RCC 7860 (cell line): ENCODE measurements around the gene LIN7A.

Experiments used
- DNase-seq: peaks from one replicate; pipeline ENCODE4 v3.0.0-alpha.2; 2015; ENCODE audit warnings: low spot score
- FAIRE-seq: peaks from 2 replicates; lab custom pipeline; 2012; peaks lifted over from hg19 to GRCh38; lab: Jason Lieb, UNC

Gene LIN7A

DNA sequence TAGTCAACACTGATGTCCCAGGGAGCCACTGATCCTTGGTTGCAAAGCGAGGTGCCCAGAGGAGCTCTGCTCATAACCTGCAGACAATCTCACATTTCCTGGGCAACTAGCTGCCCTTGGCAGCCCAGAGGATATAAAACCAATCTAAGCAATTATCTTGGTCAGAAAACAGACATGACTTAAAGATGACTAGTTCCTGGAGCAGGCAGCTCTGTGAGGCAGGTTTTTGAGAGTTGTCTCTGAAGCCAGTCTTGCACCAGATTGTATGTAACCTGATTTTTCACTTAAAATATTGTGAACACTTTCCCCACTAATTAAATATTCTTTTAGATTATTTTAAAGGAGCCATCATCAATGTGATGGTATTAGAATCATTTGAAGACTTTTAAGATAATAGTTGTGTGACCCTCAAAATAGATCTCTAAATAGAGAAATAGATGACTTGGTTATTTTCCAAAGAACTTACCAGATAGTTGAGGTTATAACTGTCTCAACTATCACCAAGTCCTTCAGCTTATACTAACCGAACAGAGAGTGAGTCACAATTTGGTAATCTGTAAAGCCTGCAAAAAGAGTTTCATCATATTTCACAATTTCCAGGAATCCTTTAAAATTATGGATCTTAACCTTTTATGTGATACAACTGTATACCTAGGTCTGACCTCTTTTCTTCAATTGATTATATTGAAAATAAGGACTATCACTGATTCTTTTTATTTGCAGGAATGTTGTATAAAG is 75.9 kb downstream of the LIN7A start:
- DNase-seq (no peak), FAIRE-seq (no peak)

DNA sequence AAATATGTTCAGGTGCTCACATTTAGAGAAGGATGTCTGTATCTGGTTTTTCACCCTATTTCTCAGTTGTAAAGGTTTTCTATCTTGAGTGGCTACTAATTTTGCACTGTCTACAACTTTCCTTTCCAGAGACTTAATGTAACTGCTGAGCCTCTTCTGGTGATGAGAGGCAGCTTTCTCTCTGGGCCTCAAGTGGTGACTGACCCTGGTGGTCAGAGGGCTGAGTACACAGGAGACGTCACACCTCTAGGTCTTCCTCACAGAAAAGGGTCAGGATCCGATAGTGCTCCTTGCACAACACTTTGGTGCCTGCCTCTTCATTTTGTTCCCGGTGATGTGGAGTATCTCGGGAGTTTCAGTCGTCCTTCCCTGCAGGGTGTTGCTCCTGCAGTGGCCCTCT is 76.8 kb downstream of the LIN7A start:
- DNase-seq: no peak
- FAIRE-seq: no peak

DNA sequence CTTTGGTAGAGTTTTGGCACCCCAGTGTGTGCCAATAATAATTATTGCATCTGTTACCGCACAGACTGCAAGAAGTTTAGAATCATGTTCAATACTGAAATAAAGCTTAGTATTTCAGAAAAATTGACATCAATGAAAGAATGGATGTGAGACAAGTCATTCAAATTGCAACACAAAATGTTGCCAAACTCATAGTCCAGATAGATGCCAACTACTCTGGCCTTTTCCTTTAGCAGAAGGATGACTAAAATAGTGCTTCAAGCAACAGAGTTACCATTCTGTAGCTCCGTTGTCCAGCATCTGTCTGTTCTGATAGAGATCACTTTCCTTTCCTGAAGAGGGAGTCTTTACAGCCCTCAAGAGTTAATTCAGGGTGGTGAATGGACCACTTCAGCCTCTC is 77.5 kb downstream of the LIN7A start:
- no peak for DNase-seq
- no peak for FAIRE-seq

DNA sequence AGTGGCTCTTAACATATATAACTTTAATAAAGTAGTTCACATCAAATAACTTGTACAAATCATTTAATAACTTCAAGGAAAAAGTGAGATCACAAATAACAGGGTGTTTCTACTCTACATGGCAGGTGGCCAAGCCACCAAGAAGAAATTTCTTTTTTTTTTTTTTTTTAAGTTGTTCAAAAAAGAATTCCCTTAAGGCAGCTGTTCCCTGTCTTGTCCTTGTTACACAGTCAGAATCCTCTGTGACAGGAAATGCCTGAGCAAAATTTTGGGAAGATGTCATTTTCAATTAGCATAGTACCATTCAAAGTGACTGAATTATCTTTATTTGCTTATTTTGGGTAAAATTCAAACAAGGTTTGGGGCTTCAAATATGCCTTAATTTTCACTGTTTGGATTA is 79.4 kb downstream of the LIN7A start:
- DNase-seq (no peak), FAIRE-seq (no peak)

GRCh38 chr12:80857311-80857710 is 80.4 kb downstream of the LIN7A start:
- no peak for FAIRE-seq
- DNase-seq: no peak

DNA sequence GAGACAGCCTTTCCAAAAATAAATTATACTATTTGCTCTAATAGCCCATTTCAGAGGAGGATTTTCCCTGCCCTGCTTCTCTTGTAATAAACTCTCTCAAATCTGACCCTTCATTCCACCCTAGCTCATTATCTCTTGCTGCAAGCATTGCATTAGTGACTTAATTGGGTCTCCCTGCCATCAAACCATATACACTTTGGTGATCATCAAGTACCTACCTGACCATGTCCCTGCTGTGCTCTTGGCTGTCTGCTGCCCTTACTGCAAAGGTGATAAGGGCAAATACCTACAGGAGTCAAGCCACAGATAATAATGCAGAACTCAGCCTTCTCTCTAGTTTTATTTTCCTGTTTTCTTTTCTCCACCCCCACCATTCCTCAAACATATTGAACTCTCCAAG is 88.4 kb downstream of the LIN7A start:
- DNase-seq: no peak
- FAIRE-seq: no peak

DNA sequence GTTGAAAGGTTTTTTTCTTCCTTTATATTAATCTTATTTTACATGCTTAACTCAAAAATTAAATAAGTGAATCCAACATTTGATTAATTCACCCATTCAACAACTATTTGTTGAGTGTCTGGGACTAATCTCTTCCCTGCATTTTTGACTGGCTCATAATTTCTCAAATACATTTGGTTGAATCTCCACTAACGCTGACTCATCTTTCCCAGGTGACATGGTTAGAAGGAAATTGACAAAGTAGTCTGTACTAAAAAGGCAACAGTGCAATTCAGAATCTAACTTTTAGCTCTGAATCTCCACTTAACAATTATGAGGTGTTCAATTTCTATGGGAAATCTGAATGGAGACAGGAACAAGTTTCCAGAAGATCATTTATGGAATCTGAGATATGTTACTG is 88.9 kb downstream of the LIN7A start:
- DNase-seq (no peak), FAIRE-seq (no peak)

DNA sequence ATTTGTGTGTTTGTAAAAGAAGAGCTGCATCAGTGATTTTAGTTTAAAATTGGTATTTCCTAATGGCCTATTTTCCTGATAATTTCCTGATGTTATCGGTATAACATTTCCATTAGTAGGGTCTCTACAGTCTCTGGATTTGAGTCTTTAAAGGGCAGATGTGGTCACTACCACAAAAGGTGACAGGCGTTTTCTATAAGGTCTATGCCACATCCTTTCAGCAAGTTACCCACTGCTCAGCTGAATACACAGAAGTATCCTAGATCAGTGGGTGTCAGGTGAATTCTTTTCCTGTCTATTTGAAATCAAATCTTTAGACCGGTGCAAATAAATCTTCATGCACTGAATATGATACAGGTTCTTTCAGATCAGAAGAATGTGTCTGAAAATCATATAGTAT is 90.2 kb downstream of the LIN7A start:
- DNase-seq: no peak
- FAIRE-seq: no peak

DNA sequence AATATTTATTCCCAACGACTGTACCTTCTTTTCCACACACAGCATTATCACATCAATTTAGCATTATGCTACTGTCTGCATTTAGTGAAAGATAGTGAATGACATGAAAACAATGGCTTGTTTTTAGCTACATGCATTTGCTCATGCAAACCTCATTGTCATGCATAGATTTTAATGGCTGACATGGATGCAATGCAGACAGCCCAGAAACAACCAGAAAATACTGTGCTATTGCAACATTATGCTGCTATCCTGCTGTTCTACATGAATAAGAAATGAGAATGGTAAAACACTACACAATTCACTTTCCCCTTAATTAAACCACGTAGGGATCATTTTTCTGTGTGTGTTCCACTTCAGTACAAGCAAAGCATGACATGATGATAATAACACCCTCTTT is 90.8 kb downstream of the LIN7A start:
- DNase-seq: no peak
- FAIRE-seq: no peak

- no peak for DNase-seq
- no peak for FAIRE-seq
Measured at GRCh38 chr12:80845639-80846038, 92.1 kb downstream of the LIN7A start.

DNA sequence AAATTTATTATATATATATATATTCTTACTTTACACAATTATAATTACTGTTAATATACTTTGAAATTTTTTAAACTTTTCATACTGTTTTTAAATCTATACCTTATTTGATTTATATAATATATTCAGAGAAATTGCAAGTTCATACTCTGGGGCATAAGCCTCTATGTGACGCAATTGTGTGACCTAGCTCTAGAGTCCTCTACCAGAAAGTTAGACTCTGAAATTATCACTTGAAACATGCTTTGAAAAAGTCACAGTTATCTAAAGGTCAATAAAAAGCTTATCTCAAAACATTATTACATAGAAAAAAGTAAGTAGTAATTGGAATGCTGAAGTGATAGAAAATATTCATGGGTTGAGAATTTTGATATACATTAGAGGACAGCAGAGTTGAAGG is 93.8 kb downstream of the LIN7A start:
- DNase-seq: no peak
- no peak for FAIRE-seq

DNA sequence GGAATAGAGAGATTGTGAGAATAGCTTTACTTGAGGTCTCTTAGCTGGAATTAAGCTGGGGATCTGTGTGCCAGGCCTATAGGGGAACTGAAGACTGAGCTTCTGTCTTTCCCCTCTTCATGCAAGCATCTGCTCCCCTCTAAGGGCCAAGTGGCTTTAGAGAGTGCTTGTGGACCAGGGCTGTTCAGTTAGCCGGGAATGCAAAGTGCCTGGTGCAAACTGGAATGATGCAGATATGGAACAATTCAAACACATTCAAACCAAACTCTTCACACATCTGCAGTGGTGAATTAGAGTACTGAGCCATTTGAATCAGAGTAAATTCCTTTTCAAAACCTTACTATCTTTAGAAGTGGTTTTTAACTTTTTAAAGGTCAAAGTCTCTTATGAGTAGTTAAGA is 99.0 kb downstream of the LIN7A start:
- DNase-seq (no peak), FAIRE-seq (no peak)

DNA sequence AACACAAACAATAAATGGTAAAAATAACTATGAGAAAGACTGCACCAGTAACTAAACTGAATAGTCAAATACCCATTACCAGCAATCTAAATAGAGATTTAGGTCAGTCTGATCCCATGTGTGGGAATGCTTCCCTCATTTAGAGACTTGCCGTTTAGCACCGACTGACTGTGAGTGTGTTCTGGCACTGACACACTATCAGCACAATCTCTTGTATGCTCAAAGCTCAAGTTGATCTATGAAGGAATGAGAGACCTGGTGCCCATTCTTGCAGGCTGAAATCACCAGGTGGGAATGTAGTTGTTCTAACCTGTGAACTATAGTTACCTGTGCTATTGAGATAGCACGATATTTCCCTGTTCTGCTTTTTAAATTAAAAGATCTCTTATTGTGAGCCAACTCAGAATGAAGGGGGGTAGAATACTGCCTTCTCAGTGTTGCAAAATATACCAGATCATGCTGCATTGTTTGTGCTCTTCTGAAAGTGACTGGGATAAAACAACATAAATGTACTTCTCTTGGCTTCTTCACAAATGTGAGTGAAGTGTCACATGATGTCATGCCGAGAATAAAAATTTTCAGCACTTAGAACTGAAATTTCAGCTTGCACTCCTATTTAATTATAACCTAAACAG is 99.6 kb downstream of the LIN7A start:
- FAIRE-seq: no peak
- no peak for DNase-seq

- FAIRE-seq (no peak), DNase-seq (peak; percentile 8)
Measured at GRCh38 chr12:80837342-80837978, 100.3 kb downstream of the LIN7A start.

DNA sequence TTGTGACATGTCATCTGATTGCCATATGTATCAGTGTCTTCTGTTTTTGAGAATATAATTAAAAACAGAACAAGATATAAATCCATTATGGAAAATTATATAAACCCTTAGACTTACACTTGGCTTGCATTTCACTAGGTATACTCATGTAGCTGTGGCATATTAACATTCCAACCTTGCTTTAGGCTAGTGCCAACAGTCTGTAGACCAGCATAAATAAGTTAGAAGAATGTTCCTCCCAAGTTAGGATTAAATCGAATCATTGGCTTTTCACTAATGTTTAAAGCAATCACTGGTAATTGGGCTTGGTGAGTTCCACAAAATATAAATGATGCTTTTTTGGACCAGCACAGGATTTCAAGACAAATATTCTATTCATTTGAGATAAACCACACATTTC is 103.0 kb downstream of the LIN7A start:
- no peak for FAIRE-seq

GRCh38 chr12:80830533-80831088 is 107.1 kb downstream of the LIN7A start:
- no peak for DNase-seq
- FAIRE-seq: no peak

More for the DNA sequence above, 103.0 kb downstream of the LIN7A start:
- DNase-seq: no peak

GRCh38 chr12:80829767-80830166 is 108.0 kb downstream of the LIN7A start:
- DNase-seq: no peak
- no peak for FAIRE-seq

- FAIRE-seq (no peak), DNase-seq (no peak)
Measured at GRCh38 chr12:80825506-80825905, 112.2 kb downstream of the LIN7A start.

DNA sequence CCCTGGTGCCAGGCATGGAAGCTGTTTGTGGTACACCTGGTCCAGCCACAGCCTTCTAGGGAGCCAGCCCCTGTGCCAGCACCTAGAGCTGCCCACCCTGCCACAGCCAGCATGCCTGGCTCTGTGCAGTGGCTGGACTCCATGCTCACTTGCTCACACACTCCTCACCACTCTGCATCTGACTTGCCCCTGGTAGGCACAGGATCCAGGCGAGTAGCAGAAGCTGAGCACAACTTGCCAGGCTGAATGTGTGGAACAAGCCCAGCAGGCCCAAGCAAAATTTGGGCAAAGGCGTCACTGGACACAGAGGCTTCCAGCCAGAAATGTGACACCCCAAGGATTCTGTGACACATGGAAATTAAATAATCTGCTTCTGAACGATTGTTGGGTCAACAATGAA is 114.3 kb downstream of the LIN7A start:
- no peak for DNase-seq
- no peak for FAIRE-seq

GRCh38 chr12:80821513-80822000 is 116.2 kb downstream of the LIN7A start:
- FAIRE-seq (no peak), DNase-seq (no peak)

GRCh38 chr12:80818878-80819277 is 118.9 kb downstream of the LIN7A start:
- no peak for FAIRE-seq

GRCh38 chr12:80815351-80815750 is 122.4 kb downstream of the LIN7A start:
- no peak for FAIRE-seq
- no peak for DNase-seq

More at GRCh38 chr12:80818878-80819277, 118.9 kb downstream of the LIN7A start:
- DNase-seq: no peak
